NCI-H446 (cell line): ENCODE measurements around the gene QRFP.

Experiments
- DNase-seq, 2 experiments: peaks; one replicate each; lab custom pipeline; 2025; lab: John Stamatoyannopoulos, UW

QRFP gene, protein sequence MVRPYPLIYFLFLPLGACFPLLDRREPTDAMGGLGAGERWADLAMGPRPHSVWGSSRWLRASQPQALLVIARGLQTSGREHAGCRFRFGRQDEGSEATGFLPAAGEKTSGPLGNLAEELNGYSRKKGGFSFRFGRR

DNA sequence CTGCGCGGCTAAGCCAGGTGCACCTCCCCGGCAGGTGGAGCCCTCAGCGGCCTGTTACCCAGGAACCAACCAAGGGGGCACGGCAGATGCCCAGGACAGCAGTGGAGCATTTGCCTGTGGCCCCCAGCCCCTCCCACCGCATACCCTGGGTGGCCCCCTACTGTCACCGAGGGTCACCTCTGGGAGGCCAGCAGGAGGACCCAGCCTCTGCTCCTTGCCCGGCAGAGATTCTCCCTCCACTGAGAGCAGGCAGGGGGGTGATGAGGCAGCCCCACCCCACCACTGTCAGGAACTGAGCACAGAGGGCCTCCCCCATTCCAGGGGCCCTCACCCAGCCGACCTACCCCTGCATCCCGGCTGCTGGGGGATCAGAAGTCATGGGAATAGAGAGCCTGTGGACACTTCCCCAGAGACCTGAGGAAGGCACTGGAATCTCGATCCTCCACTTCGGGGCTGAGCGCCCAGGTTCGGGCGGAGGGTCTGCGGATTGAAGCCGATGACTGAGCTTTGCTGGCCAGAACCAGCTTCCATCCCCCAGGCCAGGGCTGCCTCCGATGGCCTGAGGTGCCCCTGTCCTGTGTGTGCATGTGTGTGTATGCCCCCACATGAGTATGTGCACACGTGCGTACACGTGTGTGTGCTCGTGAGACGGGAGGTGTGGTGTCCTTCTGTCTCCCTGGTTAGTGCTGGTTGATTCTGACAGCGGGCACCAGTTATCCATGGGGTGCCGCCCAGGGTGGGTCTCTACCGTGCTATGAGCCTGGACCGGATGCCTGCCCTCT lies at the start of gene QRFP:
Gene QRFP, minus strand, starts transcription at position 580 of the 782 bp plus-strand sequence. CDS start 2,974 bp downstream, outside the sequence.
- no peak for DNase-seq

GRCh38 chr9:130945173-130945572 lies 48.6 kb upstream of the QRFP start:
- no peak for DNase-seq

DNA sequence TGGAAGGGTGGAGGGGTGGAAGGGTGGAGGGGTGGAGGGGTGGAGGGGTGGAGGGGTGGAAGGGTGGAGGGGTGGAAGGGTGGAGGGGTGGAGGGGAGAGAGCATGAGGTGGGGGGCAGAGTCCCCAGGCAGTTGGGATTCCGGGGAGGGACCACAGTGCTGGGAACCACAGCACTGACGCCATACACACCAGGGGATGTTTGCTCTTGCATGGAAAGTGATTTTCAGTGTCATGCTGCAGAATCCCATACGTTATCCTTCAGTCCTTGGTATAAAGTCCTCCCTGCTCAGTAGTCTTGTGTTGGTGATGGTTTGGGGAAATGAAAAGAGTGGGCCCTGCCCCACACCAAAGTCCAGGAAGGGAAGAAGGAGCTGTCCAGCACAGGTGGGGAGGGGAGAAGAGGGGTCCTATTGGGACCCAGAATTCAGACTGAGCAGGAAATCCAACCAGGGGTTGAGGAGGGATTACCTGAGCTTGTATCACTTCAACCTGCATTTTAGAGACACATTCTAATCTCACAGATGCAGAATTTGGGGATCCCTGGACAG lies 48.0 kb upstream of the QRFP start:
- no peak for DNase-seq

DNA sequence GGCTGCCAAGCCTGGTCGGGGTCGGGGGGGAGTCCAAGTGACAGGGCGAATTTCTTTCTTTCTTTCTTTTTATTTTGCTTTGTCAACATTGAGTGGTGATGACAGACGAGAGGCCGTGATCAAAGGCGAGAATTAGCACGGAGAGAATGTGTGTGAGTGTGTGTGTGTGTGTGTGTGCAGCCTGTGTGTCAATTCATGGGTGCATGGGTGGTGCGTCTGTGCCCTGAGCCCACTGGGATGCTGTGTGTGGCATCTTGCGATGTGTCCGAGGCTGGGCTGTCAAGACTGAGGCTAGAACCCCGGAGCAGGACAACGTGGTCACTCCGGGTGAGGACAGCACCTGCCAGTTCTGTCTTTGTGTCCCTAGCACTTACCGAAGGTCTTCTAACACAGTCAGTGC lies 47.2 kb upstream of the QRFP start:
- DNase-seq: no peak

GRCh38 chr9:130943221-130943620 lies 46.6 kb upstream of the QRFP start:
- DNase-seq: no peak

DNA sequence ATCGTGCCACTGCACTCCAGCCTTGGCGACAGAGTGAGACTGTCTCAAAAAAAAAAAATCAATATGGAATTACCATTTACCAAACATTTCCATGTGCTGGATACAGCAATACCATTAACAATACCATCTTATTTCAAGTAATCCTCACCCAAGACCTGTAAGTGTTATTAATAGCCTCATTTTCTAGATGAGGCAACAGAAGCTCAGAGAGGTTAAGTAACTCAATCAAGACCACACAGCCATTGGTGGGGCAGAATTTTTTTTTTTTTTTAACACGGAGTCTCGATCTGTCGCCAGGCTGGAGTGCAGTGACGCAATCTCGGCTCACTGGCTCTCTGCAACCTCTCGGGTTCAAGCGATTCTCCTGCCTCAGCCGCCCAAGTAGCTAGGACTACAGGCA lies 46.1 kb upstream of the QRFP start:
- DNase-seq: no peak

GRCh38 chr9:130942084-130942483 lies 45.5 kb upstream of the QRFP start:
- no peak for DNase-seq

GRCh38 chr9:130940693-130941576 lies 44.3 kb upstream of the QRFP start:
- DNase-seq: peak in 1 of 2 experiments; percentile 9

DNA sequence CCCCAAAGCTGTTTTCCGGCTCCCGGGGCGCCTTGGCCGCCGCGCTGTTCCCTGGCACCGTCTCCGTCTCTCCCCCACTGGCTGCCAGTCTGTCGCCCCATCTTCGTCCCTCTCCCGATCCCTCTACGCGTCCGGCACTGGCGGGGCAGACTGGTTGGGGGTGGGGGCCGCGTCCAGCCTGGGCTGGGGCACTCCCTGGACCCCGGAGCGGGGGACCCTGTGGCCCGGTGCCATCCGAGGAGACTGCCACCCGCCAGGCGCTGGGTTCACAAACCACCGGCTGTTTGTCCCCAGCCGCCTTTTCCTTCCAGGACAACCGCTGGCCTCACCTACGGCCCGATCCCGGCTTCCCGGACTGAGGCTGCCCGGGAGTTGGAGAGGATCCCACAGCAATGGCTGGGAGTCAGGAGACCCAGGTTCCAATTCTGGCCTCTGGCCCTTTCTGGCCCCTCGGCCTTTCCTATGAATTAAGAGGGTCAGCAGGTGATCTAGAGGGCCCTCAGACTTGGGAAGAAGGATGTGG lies 43.5 kb upstream of the QRFP start:
- no peak for DNase-seq

- no peak for DNase-seq
These were observed 42.9 kb upstream of the QRFP start for GRCh38 chr9:130939405-130940026.

DNA sequence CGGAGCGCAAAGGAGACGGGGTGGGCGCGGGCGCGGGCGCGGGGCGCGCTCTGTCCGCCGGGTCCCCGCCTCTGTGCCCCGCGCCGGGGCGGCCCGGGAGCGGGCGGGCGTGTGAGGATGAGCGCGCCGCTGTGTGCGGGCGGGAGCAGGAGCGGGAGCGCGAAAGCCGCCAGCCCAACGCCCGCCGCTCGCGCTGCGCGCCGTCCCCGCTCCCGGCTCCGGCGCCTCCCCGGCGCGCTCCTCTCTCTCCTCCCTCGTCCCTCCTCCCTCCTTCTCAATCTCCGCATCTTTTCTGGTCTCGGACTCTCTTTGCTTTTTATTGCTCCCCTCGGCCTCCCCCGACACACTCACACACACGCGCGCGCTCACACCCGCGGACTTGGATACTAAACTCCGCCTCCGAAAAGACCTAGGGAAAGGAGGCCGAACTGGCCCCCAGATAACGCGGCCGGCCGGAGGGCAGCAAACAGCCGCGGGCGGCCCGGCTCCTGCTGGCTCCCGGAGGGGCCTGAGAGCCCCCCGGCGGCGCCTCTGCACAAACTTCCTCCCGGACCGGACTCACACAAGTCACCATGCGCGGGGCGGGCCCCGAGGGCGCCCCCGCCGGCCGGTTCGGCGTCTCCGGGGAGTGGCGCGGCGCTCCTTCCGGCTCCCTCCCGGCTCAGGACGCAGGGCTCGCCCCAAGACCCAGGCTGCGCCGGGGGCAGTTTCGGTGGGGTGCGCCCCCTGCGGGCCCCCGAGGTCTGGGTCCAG lies 42.2 kb upstream of the QRFP start, which contains the start of gene FIBCD1:
Gene FIBCD1, minus strand, starts transcription at position 596 of the 753 bp plus-strand sequence. CDS start 640 bp downstream, outside the sequence.
- no peak for DNase-seq

DNA sequence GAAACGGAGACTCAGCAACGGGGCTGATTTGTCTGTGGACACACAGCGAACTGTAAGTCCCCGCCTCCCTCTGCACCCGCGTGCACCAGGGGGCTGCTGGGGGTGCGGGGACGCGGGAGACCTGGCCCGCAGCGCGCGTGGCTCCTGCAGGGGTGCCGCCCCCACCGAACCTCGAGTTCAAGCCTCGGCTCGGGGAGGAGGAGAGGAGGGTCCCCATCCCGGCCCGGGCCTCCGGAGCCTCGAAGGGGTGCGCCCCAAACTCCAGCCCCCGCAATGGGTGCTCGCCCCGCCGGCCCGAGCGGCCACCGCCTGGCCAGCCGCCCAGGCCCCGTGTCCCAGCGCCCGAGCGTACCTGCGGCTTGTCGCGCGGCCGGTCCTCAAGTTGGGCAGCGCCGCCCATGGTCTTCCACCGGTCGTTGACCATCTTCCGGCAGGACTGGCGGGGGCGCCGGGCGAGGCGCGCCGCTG lies 41.6 kb upstream of the QRFP start:
- no peak for DNase-seq

DNA sequence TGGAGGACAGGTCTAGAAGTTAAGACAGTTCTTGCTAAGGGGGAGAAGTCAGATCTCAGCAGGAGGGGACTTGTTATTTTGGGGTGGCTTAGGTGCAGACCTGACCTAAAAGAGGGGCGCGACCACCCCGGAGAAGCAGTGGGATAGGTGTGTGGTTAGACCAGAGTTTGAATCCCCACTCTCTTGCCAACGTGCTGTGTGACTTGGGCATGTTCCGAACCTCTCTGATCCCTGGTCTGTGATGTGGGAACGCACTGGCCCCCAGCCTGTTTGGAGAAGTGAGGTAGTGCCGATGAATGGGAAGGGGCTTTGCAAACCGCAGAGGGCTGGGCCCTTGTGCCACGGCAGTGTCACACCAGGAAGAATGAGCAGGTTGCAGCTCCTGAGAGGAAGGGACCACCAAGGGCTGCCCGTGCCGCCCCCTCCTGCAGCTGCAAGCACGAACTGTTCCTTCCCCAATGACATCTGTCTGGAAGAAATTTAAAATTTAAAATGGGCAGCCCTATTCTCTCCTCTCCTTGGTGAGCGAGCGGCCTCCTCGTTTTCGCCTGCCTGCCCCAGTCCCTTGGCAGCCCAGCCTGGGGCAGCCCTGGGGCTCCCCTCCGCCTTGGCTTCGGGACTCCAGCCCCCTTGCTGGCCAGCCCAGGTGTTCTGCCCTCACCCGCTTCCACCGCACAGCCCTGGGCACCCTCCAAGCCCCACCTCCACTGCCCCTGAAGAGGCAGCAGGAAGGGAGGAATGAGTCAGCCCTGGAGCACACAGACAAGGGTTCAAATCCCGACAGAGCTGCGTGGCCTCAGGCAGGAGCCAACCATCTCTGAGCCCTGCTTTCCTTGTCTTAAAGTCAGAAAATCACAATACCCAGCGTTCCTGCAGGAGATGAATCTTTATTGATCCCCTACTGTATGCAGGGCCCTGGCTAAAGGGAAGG lies 40.8 kb upstream of the QRFP start:
- no peak for DNase-seq

GRCh38 chr9:130936285-130937117 lies 39.9 kb upstream of the QRFP start:
- DNase-seq: peak; percentile 75 to 87

DNA sequence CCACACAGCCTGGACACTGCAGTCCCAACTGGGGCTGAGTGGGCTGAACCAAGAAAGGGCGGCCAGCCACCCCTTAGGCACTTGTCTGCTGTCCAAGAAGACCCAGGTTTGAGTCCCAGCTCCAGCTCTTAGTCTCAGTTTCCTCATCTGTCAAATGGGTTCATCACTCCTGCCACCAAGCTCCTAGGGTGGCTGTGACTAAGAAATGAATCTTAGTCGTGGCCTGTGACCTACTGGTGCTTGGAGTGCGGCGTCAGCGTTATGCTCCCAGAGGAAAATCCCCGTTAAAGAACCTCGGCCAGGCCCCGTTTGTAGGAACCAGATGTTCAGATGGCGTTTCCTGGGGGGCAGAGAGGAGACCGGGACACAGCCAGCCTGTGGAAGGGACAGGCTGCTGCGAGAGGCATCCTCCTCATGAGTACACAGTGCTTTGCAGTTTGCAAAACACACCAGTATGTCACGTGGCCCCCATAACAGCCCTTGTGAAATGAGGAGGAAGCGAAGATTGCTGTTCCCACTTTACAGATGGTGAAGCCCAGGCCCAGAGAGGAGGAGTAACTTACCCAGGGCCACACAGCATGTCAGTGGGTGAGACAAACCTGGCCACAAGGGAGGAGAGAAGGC lies 39.1 kb upstream of the QRFP start:
- no peak for DNase-seq

- no peak for DNase-seq
These were observed 38.4 kb upstream of the QRFP start for GRCh38 chr9:130934702-130935647.

GRCh38 chr9:130934246-130934645 lies 37.6 kb upstream of the QRFP start:
- DNase-seq: no peak
